K562 (cell line): ENCODE results near the gene CELSR2. TPM values are rescaled to one million over a fixed set of nuclear protein-coding genes. Genes with fewer than 3 reads are reported as not detected.

Experiments
- CBX2 ChIP-seq: fragments of 200-600 bp; sonication (generic); IDR thresholded peaks from one replicate; pipeline ENCODE4 v1.6.1; 2012; ENCODE audit warnings: mild to moderate bottlenecking, low read length, inconsistent platforms; ENCODE audit not compliant: insufficient read depth, poor library complexity, severe bottlenecking
- CBX5 ChIP-seq: IDR thresholded peaks from 2 replicates; pipeline ENCODE4 v1.6.1; 2014; ENCODE audit warnings: low read depth, borderline replicate concordance
- CC2D1A ChIP-seq: fragments of 450-650 bp; IDR thresholded peaks from 2 replicates; pipeline ENCODE4 v1.6.1; 2017; ENCODE audit warnings: mild to moderate bottlenecking
- DIDO1 ChIP-seq: fragments of 450-650 bp; IDR thresholded peaks from 2 replicates; pipeline ENCODE4 v1.6.1; 2016; ENCODE audit warnings: low read depth, missing biosample characterization, missing genetic modification characterization
- DPF2 ChIP-seq: fragments of 450-650 bp; IDR thresholded peaks from 2 replicates; pipeline ENCODE4 v1.6.1; 2016
- HMGN3 ChIP-seq: IDR thresholded peaks from 2 replicates; pipeline ENCODE4 v1.6.1; 2011; ENCODE audit warnings: borderline replicate concordance, low read depth, mild to moderate bottlenecking, mixed read lengths, low read length; ENCODE audit not compliant: insufficient read length; ENCODE audit errors: extremely low read depth
- KAT2B ChIP-seq: IDR thresholded peaks from one replicate; pipeline ENCODE4 v1.6.1; 2012; ENCODE audit warnings: low read depth, mild to moderate bottlenecking, control low read depth, inconsistent platforms, low read length, moderate library complexity
- MCM2 ChIP-seq: fragments of 450-650 bp; IDR thresholded peaks from 2 replicates; pipeline ENCODE4 v1.6.1; 2017; ENCODE audit warnings: low read depth, mild to moderate bottlenecking
- MYNN ChIP-seq, 2 experiments: sonication (generic); formaldehyde crosslinking in 1 of 2; IDR thresholded peaks; 2 replicates each; pipeline versions ENCODE4 v1.5.0 to v1.6.1; 2016 to 2020; ENCODE audit warnings: antibody characterized with exemption in 1 of 2, missing genetic modification reagents in 1 of 2
- NFATC3 ChIP-seq: fragments of 450-650 bp; IDR thresholded peaks from 2 replicates; pipeline ENCODE4 v1.6.1; 2017; ENCODE audit warnings: mild to moderate bottlenecking
- POLR3G ChIP-seq: IDR thresholded peaks from 2 replicates; pipeline ENCODE4 v1.6.1; 2011; ENCODE audit not compliant: insufficient read length, insufficient replicate concordance; ENCODE audit errors: extremely low read depth
- RAD51 ChIP-seq: fragments of 450-650 bp; IDR thresholded peaks from 2 replicates; pipeline ENCODE4 v1.7.1; 2016; ENCODE audit warnings: low read depth, mild to moderate bottlenecking, borderline replicate concordance
- SMARCE1 ChIP-seq: fragments of 450-650 bp; IDR thresholded peaks from 2 replicates; pipeline ENCODE4 v1.7.1; 2016; ENCODE audit warnings: mild to moderate bottlenecking
- ZBTB2 ChIP-seq: fragments of 450-650 bp; IDR thresholded peaks from 2 replicates; pipeline ENCODE4 v1.6.1; 2016; ENCODE audit warnings: antibody characterized with exemption
- ZNF12 ChIP-seq: sonication (generic); formaldehyde crosslinking; IDR thresholded peaks from 2 replicates; pipeline ENCODE4 v1.4.0; 2020; ENCODE audit warnings: mild to moderate bottlenecking, missing genetic modification reagents
- ZNF277 ChIP-seq: fragments of 250-450 bp; sonication (Bioruptor Pico); IDR thresholded peaks from 2 replicates; pipeline ENCODE4 v1.8.0; 2022; ENCODE audit warnings: inconsistent platforms, mild to moderate bottlenecking, moderate library complexity, borderline replicate concordance
- ZNF407 ChIP-seq: fragments of 450-650 bp; IDR thresholded peaks from 2 replicates; pipeline ENCODE4 v1.6.1; 2016; ENCODE audit warnings: low read depth
- polyA plus RNA-seq, 8 experiments: library from polyadenylated mRNA; depleted of rRNA in 4 of 8; stranded (reverse) in 5 of 8; unstranded in 3 of 8; fragments of >200 nt; fragmentation: Nextera tagmentation in 2 of 8; fragmentation: Illumina TruSeq in 1 of 8; extraction: Ambion mirVana in 2 of 8; extraction: Trizol in 1 of 8; gene quantifications; 2 replicates each; pipeline versions ENCODE4 v1.2.1 to v1.2.3, GENCODE V29; 2011 to 2014; ENCODE audit warnings: inconsistent platforms in 1 of 8, missing spikeins in 1 of 8
- total RNA-seq, 7 experiments: library from RNA; depleted of rRNA in 6 of 7; stranded (reverse); fragments of >200 nt in 6 of 7; fragmentation: Illumina TruSeq in 2 of 7; extraction: Trizol in 2 of 7; gene quantifications; 2 replicates each; pipeline versions ENCODE4 v1.2.1 to v1.2.3, GENCODE V29; 2011 to 2021; ENCODE audit warnings: low replicate concordance in 1 of 7

CELSR2 gene
- total and polyA plus RNA-seq, 9 of the 15 experiments (the other 6 are each of a cell fraction or from before 2014, with no cell fraction given) = 0.31 to 21.9 (median 4.2) TPM

GRCh38 chr1:109282952-109283747, 33.8 kb downstream of the CELSR2 start, which contains the start of gene PSRC1 (continued):
- TF ChIP-seq CBX2 = no peak
- peak; percentile 84 for TF ChIP-seq ZBTB2
- TF ChIP-seq MCM2 = no peak
- no peak for TF ChIP-seq NFATC3
- peak; percentile 70; the same call in 1 of the 2 replicates for TF ChIP-seq DPF2
- no peak; the same call in 1 of the 2 replicates for TF ChIP-seq RAD51
- TF ChIP-seq KAT2B = no peak
- TF ChIP-seq CC2D1A = peak; percentile 71
- no peak for TF ChIP-seq POLR3G
- TF ChIP-seq ZNF277 (CRISPR knock-in tag) = no peak
- TF ChIP-seq ZNF12 (CRISPR knock-in tag) = peak; percentile 36; the same call in 1 of the 2 replicates
- TF ChIP-seq MYNN (IDR thresholded peaks at IDR 0.05) = no peak; the same call in 1 of the 2 replicates
- TF ChIP-seq MYNN (CRISPR knock-in tag; IDR thresholded peaks at IDR 0.05) = no peak
- peak; percentile 84 for TF ChIP-seq SMARCE1
- TF ChIP-seq ZNF407 = 0 out of 2 replicates have a peak, but pooled peaks have one; percentile 12
- TF ChIP-seq HMGN3 = peak; percentile 71
- TF ChIP-seq DIDO1 (tag) = no peak; the same call in 1 of the 2 replicates
- TF ChIP-seq CBX5 = no peak
